ENCODE results near the gene CLEC4E.

The CLEC4E gene

DNA sequence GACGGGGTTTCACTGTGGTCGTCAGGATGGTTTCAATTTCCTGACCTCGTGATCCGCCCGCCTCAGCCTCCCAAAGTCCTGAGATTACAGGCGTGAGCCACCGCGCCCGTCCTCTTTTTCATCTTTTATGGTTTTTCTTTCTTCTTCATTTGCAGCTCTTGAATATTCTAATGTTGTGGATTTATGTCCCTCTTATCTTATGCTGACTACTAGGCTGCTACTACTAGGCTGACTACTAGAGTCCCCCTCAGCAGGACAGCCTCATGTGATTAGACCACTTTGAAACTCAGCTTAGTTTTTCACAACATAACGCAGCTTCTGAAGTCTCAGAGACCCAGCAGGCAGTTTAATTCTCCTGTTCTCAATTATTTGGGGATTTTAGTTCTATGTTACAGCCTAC, 857 bp upstream of the CLEC4E start:
- TF ChIP-seq TAF1 (IDR thresholded peaks at IDR 0.05; ENCODE audit: borderline replicate concordance, insufficient read depth, low read length) (no peak), FOXP2 (optimal IDR thresholded peaks at IDR 0.05; ENCODE audit: borderline replicate concordance, extremely low read depth, extremely low read length, insufficient read depth) (no peak), POLR2AphosphoS5 (IDR thresholded peaks at IDR 0.05; ENCODE audit: low read depth, low read length) (no peak), SIN3A (IDR thresholded peaks at IDR 0.05; ENCODE audit: borderline replicate concordance, insufficient read depth, low read length) (no peak)
- TF ChIP-seq, protein P1, sequence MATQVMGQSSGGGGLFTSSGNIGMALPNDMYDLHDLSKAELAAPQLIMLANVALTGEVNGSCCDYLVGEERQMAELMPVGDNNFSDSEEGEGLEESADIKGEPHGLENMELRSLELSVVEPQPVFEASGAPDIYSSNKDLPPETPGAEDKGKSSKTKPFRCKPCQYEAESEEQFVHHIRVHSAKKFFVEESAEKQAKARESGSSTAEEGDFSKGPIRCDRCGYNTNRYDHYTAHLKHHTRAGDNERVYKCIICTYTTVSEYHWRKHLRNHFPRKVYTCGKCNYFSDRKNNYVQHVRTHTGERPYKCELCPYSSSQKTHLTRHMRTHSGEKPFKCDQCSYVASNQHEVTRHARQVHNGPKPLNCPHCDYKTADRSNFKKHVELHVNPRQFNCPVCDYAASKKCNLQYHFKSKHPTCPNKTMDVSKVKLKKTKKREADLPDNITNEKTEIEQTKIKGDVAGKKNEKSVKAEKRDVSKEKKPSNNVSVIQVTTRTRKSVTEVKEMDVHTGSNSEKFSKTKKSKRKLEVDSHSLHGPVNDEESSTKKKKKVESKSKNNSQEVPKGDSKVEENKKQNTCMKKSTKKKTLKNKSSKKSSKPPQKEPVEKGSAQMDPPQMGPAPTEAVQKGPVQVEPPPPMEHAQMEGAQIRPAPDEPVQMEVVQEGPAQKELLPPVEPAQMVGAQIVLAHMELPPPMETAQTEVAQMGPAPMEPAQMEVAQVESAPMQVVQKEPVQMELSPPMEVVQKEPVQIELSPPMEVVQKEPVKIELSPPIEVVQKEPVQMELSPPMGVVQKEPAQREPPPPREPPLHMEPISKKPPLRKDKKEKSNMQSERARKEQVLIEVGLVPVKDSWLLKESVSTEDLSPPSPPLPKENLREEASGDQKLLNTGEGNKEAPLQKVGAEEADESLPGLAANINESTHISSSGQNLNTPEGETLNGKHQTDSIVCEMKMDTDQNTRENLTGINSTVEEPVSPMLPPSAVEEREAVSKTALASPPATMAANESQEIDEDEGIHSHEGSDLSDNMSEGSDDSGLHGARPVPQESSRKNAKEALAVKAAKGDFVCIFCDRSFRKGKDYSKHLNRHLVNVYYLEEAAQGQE (IDR thresholded peaks at IDR 0.05; ENCODE audit: insufficient read depth in 1 of 2, low read depth in 2 of 2, low read length in 2 of 2) = no peak

DNA sequence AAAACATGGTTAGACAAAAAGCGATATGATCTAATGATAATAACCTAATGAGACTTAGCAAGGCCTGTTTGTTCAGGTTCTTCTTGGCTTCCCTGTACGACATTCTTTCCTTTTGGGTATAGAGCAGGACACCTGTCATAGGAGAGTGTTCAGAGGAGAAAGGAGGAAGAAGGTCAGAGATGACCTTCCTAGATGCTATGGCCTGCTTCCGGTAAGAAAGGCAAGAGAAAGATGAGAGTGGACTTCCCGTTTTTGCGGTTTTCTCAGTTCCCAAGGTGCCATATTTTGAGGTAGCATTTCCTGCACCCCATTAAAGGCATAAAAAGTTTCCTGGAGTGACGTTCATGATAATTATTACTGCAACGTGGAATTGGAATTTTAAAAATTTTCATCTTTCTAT, 8.7 kb downstream of the CLEC4E start:
- TF ChIP-seq TAF1 (IDR thresholded peaks at IDR 0.05; ENCODE audit: borderline replicate concordance, insufficient read depth, low read length) (no peak), POLR2AphosphoS5 (IDR thresholded peaks at IDR 0.05; ENCODE audit: low read depth, low read length) (no peak), SIN3A (IDR thresholded peaks at IDR 0.05; ENCODE audit: borderline replicate concordance, insufficient read depth, low read length) (no peak), FOXP2 (optimal IDR thresholded peaks at IDR 0.05; ENCODE audit: borderline replicate concordance, extremely low read depth, extremely low read length, insufficient read depth) (no peak)
- TF ChIP-seq, protein P1 (IDR thresholded peaks at IDR 0.05; ENCODE audit: insufficient read depth in 1 of 2, low read depth in 2 of 2, low read length in 2 of 2) = no peak

DNA sequence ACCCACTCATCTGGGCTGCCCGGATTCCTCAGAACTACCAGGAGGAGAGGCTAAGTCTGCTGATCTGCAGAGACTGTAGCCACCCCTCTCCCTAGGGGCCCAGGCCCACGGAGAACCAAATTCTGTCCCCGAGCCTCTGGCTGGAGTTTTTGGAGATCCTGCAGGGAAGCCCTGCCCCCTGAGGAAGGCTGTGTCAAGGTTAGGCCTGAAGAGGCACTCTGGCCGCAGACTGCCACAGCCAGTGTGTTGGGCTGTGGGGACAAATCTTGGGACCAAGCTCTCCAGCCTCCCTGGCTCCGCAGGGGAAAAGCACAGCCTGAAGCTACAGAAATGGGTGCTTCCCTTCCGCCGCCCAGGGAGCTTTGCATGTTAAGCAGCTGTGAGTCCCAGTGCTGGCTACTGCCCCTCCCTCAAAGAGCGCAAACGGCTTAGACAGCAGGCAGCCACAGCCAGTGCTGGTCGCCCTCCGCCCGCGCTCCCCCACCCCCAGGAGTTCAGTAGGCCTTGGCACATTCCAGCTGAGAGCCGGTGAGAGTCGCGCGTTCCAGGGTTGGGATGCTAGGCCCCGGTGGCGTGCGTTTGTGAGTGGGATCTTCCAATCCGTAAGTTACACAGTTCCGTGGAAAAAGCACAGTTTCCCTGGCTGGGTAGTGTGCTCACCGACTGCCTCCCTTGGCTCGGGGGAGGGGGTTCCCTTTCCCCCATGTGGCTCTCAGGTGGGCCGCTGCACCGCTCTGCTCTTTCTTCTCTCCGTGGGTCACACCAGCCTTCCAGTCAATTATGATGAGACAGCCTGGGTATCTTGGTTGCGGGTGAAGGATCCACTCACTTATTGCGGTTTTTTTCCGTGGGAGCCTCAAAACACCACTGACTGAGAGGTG, 13.2 kb downstream of the CLEC4E start:
- TF ChIP-seq POLR2AphosphoS5 (IDR thresholded peaks at IDR 0.05; ENCODE audit: low read depth, low read length) (no peak), SIN3A (IDR thresholded peaks at IDR 0.05; ENCODE audit: borderline replicate concordance, insufficient read depth, low read length) (no peak), FOXP2 (optimal IDR thresholded peaks at IDR 0.05; ENCODE audit: borderline replicate concordance, extremely low read depth, extremely low read length, insufficient read depth) (no peak), TAF1 (IDR thresholded peaks at IDR 0.05; ENCODE audit: borderline replicate concordance, insufficient read depth, low read length) (no peak)
- TF ChIP-seq, protein P1 (IDR thresholded peaks at IDR 0.05; ENCODE audit: insufficient read depth in 1 of 2, low read depth in 2 of 2, low read length in 2 of 2) = no peak

DNA sequence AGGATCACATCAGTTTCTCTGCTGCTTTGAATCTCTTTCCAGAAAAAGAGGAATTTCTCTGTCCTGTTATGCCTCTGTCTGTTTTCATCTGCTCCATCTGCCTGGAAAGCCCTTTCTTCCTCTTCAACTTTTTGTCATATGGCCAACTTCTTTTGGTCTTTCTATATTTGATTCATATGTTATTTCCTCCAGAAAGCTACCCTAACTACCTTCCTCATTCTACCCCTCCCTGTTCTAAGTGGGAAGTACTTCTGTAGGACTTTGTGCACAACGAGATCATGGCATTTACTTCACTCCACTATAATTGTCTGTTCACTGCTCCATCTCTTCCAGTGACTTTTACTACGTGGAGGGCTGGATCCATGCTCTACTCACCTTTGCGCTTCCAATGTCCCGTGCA, 21.5 kb downstream of the CLEC4E start:
- TF ChIP-seq, protein P1 (IDR thresholded peaks at IDR 0.05; ENCODE audit: insufficient read depth in 1 of 2, low read depth in 2 of 2, low read length in 2 of 2) = no peak
- TF ChIP-seq TAF1 (IDR thresholded peaks at IDR 0.05; ENCODE audit: borderline replicate concordance, insufficient read depth, low read length) = no peak
- TF ChIP-seq FOXP2 (optimal IDR thresholded peaks at IDR 0.05; ENCODE audit: borderline replicate concordance, extremely low read depth, extremely low read length, insufficient read depth) = no peak
- no peak for TF ChIP-seq SIN3A (IDR thresholded peaks at IDR 0.05; ENCODE audit: borderline replicate concordance, insufficient read depth, low read length)
- TF ChIP-seq POLR2AphosphoS5 (IDR thresholded peaks at IDR 0.05; ENCODE audit: low read depth, low read length) = no peak
